HG03139 (cell line): ENCODE data around the gene GPR158.

Source experiments
- ATAC-seq: cut with Tn5 transposase; IDR thresholded peaks from one replicate; pipeline ENCODE4 v1.9.1; 2021; ENCODE audit not compliant: unreplicated experiment

GPR158 gene

DNA sequence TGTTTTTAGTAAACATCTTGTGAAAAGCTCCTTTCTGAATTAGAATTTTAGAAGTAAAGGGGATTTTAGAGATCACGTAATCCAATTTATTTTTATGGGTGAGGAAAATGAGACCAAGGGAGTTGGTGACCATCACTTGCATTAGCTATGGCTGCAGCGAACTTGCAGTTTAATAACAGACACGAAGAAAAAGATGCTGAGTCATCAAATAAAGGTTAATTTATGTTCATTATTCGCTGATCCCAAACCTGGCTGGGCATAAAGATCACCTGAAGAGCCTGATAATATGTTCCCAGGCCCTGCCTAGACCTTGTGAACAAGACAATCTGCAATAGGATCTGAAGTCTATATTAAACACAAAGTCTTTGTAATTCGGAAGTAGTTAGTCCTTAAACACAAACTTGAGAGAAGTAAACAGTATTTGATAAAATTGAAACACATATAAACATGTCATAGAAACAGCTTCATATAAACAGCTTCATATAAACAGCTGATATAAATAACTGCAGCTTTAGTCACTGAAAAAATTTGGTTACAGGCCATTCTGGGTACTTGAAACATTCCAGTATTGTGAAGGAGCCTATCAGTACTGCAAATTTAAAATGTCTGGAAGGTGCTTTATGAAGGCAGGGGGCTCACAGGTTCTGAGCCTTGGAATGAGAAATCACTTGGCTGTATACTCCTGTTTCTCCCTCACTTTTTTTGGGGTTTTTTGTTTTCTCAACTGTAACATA, 16.5 kb downstream of the GPR158 start:
- ATAC-seq, result no peak

DNA sequence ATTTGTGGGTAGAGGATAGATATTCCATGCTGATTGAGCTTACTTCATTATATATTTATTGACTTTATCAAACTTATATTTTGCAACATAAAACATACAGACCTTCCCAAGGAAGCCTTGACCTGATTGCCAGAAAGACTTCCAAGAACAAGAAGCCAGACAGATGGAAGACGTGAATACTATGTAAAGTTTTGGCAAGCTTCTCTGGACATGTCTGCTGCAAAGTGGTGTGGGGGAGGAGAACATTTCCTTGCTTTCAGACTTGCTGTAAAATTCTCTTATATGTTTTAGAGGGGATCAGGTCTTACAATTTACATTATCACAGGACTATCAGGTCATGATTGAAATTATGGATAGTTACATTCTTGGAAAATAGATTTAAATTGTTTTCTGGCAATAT, 23.4 kb downstream of the GPR158 start:
- no peak for ATAC-seq

DNA sequence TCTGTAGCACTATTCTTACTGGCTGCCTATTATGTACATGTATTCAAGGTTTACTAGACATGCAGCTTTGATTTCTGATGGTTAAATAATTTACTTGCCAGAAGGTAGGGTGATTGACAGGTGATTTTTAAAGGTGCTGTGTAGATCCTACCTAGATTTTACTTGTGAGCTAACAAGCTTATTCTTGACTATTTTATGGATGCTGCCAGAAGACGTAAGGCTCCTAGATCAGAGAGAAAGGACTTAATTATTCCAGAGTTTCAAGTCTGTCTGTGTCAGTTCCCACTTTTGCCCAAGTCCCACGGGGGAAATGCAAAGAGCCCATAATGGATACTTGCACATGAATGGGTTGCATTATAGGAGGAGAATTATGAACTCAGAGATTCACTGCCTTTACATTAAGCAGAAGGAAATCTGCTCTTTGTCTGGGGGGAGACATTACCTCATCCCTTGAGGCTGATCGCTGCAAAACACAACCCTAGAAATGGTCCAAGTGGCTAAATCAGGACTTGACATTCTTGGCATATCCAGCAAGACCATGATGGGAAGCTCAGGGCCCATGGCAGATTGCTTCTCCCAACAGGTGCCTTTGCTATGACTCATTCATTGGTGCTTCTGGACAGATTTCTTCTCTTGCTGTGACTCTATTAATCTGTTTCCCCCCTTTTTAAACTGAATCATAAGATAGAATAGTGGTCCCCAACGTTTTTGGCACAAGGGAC, 32.1 kb downstream of the GPR158 start:
- no peak for ATAC-seq

DNA sequence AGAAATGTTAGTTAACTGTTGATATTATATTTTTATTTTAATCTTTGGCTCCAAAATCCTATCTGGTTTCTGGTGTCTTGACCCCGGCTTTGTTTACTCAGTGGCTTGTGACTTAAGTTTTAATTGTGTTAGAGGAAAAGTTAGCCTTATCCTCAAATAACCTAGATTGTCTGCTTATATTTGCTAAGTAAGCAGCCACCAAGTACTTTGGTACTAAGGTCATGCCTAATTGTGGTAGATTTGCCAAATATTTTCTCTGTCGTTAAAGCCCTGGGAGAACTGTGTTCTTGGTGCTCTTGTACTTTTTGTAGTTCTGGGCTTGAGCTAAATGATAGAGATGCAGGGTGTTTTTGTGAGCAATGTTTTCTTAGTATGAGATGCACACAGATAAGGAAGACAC, 34.8 kb downstream of the GPR158 start:
- no peak for ATAC-seq

DNA sequence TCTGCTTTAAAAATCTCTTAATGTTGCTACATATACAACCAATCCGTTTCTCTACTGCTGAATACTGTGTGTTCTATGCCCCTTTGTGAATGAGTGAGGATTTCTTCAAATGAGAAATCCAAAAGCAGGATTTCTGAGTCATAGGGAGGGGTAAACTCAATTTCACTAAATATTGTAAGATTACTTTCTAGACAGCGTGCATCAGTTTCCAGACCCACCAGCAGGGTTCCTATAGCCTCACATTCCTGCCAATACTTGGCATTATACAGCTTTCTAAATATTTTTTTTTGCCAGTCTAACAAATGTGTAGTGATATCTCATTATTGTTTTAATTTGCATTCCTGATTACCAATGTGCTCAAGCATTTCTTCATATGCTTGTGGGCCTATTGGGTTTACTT, 35.5 kb downstream of the GPR158 start:
- ATAC-seq, result no peak

DNA sequence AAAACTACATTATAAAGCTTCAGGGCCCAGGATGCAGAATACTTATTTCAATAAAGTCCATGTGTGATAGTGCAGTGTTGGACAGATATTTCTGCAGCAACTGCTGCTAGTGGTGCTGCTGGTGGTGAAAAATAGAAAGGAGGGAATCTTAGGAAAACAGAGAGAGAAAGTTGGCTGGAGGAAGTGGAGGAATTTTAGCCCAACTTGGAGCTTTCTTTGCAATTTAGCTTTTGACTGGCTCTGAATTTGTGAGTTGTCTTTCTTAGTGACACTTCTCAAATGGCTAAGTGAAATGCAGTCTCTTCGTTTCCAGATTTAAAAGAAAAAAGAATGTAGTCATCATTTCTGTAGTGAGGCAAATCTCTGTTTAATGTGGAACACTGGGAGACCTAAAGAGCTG, 45.4 kb downstream of the GPR158 start:
- ATAC-seq, result no peak

DNA sequence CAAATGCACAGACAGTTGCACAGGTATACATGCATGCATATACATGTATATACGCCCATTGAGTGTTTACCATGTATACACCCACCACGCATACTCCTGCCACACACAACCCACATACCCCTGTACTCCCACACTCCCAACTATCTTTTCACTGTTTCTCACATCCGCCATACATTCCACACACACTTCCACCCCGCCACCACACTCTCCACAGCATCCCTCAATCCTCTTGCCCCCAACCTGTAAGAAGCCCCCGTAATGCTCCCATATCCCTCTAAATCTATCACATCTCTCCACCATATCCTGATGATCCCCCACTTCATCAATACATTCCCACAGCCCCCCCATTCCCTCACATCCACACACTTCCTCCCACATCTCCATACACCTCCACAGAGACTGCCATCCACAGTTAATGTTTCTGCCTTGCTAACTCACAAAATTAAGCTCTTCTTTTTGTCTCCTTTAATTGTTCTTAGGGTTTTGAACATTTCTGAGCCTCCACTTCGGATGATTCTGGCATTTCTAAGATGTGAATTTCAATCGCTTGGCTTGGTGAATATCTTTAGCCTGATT, 47.4 kb downstream of the GPR158 start:
- ATAC-seq, result no peak

DNA sequence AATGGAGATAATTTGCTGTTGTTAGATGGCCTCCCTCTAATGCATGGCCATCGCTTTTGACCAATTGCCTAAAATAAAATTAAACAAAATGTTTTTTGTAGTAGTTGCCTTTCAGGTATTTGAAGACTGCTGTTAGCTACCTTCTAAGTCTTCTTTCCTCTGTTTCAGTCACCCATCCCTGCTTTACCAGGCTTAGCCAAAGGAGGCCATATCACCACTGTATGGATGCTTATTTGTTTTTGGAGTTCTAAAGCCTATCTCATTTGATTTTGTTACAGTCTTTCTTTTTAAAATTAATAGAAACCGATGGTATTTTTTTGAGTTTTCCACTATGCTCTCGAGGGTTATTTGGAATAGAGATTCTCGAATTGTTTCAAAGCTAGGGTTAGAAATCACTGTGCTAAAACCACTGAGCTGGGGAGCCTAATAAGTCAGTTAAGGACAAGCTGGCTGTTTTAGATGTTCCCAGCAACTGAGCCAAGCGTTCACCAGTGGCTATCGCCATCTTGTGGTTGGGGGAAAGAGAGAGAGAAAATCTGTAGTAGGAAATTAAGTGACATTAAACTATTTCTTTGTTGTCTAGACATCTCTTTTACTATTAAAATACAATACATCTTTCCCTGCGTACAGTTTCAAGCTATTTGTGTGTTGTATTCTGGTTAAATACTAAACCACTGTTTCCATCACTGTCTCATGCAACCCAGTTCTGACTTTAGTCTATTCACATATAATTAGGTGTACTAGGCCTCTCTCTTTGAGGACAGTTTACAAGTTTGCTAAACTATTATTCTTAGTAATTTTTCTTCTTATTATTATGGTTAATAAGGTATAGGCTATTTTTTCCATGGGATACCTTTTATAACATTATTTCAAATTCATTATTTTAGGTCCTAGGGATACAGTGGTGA, 52.2 kb downstream of the GPR158 start:
- no peak for ATAC-seq

DNA sequence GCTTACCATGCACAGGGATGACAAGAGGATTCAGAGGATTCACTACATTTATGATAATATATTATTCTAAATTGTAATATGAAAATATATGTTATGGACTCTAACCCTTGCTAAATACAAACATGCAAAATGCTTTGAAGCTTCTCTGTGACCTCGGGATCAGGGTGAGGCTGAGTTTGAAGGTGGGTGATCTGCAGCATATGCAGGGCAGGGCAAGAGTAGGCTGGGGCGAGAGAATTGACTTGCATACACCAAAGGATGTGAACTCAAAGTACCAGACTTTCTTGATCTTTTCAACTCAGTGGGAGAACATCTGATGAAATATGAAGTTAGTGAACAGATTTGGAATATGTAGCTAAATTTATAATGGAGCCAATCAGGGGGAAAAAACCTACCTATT, 57.0 kb downstream of the GPR158 start:
- no peak for ATAC-seq

DNA sequence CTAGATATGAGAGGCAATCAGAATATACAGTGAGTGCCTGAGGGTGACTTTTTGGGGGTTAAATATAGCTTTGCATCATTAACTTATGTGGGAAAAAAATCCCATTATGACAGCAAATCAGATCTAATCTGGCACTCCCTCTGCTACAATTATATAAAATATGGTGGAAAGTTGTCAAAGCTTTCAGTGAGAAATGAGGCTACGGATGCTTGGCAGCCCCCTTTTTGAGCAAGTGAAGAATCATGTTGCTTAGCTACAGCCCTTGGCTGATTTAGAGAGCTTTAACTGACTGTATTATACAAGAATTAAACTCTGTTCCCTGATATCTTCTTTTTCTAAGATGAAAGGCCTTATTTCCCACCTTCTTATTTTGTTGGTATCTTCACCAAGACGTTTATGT, 57.4 kb downstream of the GPR158 start:
- ATAC-seq, result no peak

DNA sequence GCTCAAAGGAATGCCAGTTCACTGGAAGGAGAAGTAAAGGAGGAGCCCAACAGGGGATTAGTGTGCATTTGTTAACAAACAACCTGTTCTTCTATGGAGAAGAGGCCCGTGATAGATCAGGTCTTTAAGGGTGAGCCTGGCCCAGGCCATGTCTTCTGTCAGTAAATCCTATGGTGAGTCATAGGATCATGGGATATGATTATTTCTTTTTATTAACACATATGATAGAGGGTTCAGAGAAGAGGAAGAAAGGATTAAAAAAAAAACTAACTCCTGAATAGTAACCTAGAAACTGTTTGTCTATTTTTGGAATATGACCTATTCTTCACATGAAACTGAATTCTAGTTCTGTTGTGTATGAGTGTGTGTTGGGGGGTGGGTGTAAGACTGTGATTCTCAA, 70.4 kb downstream of the GPR158 start:
- ATAC-seq, result no peak

DNA sequence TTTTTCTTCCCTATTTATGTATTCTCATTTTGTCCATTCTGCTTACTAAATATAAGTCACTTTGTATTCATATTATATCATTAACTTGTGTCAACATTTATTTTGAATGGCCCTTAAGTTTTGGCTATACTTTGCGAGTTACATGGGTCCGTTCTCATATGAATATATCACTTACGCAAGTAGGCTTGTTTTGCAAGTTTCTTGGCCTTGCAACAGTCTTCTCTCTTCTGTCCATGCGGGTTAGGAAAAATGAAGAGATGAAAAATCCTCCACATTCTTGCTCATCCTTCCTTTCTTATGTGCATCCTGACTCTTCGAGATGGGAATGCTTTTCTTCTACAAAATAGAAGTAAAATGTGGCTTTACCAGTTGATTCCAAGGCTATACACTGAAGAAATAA, 82.8 kb downstream of the GPR158 start:
- no peak for ATAC-seq

DNA sequence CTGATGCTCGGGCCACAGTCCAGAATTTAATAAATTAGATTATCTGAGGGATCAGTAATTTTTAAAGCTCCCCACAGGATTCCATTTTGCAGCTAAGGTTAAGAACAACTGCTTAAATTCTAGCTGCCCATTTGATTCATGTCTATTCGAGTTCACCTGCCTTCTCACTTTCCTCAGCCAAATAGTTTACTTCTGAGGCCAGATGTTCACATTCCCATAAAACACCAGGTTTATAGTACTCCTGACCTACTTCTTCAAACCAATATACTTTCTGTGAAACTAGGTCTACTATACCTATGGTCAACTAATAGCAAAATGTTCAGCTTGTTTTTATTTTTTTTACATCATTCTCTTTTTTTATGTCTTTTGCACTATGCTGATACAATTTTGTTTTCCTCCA, 86.3 kb downstream of the GPR158 start:
- no peak for ATAC-seq

DNA sequence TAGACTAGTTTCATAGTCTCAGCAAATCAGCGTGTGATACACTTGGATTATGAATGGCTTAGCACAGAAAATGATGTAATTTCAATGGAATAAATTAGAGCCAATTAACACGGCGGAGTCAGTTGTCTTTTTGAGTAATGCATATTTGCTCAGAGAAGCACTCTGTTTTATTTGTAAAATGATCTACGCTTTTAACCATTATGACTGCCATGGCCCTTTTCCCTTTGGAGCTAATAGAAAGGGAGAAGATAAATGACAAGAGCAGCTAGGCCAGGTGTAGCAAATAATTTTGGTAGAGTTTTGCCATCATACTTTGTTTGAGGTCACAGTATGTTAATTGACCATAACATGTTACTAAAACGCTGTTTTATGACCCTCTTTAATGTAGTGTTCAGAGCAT, 86.8 kb downstream of the GPR158 start:
- no peak for ATAC-seq

DNA sequence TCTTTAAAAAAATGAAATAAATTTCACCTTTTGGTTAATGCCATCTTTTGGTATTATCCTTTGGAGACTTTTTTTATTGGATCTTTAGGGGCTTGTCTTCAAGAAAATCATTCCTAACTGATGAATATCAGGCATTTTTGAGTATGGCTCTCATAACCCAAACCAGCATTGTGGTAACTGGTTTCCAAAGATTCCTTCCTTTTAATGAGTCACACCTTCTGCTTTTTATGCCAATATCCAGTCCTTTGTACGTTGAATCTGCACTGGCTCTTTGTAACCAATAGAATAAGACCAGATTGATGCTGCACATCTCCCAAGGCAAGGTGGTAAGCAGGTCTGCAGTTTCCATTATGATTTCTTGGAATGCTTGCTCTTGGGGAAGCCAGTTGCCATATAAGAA, 89.1 kb downstream of the GPR158 start:
- no peak for ATAC-seq

DNA sequence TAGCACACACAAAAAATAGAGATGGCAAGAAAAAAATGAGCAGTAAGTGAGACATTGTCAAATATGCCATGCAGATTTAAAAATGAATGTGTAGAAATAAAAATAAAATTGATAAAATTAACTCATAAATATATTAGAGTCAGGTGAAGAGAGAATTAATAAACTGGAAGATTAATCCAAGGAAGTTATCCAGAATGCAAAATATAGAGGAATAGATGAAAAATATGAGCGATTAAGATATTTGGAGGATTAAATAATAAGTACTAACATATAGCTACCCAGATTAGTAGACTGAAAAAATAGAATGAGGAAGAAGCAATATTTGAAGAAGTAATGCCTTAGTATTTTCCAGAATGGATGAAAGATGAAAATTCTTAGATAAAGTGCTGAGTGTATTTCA, 103.4 kb downstream of the GPR158 start:
- no peak for ATAC-seq

DNA sequence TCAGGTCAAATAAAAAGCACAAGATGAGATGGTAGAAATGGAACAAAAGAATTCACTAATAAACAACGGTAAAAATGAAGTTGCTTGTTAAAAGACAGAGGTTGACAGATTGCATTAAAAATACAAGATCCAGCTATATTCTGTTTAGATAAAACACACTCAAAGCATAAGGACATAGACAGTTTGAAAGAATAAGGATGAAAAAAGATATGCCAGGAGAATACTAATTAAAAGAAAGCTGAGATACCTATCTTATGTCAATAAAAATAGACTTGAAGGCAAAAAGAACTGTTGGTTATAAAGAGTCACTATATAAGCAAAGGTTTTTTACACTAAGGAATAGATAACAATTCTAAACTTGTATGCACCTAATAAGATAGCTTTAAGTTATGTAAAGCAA, 105.3 kb downstream of the GPR158 start:
- ATAC-seq, result no peak

DNA sequence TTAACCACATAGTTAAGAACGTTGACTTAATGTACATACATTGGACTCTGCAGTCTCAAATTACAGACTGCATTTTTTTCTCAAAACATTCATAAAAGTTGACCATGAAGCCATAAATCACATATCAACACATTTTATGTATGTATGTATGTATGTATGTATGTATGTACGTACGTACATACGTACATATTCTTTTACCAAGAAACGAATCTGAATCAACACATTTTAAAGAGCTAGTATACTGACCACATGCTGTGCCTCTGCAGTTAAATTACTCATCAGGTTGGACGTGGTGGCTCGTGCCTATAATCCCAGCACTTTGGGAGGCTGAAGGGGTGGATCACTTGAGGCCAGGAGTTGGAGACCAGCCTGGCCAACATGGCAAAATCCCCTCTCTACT, 105.8 kb downstream of the GPR158 start:
- no peak for ATAC-seq

DNA sequence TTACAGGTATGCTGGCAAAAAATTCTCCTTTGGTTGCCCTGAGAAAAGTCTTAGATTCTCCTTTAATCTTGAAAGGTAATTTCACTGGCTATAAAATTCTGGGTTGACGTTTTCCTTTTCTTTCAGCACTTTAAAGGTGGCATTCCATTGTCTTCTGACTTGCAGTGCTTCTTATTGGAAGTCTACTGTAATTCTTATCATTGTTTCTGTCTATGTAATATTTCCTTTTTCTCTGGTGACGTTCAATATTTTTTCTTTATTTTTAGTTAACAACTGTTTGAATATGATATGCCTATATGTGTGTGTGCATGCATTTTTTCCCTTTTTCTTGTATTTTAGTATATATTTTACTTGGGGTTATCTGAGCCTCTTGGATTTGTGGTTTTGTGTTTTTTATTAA, 111.0 kb downstream of the GPR158 start:
- no peak for ATAC-seq

DNA sequence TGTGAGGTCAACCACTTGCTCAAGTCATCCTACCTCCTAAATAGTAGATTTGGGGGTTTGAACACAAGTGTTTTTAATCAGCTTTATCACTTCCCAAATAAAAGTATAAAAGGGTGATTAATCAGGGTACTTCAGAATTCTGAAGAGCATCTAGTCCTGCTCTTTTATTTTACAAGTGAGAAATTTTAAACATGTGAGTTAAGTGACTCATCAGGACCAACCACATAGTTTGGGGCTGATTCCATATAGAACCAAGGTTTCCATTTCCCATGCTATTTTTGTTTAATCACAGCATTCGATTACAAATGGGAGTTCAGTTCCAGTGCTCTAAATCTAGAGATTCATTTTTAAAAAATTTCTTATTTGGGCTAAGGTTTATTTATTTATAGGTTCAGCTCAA, 113.4 kb downstream of the GPR158 start:
- no peak for ATAC-seq
